HTR-8/SVneo (cell line): Measurements from ENCODE around the gene CPA5.
"Not testable (repeated sequence)": the region's sequence is repeated elsewhere in the genome, so short reads cannot be mapped to it uniquely, and the experiment has no call there.

Experiments
- DNase-seq: peaks from one replicate; pipeline ENCODE4 v3.0.0; 2011; ENCODE audit warnings: low spot score, mixed read lengths; ENCODE audit not compliant: insufficient read length
- FAIRE-seq: peaks from 2 replicates; lab custom pipeline; 2011; peaks lifted over from hg19 to GRCh38; lab: Jason Lieb, UNC

CPA5 gene

GRCh38 chr7:130344271-130344866 lies at the start of gene CPA5:
Gene CPA5, plus strand, starts transcription at chr7:130344816. Its CDS starts 1,670 bp downstream, at chr7:130346486.
- DNase-seq (no peak), FAIRE-seq (no peak)

- DNase-seq (no peak), FAIRE-seq (no peak)
Observed at GRCh38 chr7:130296221-130296951, 48.2 kb upstream of the CPA5 start.

DNA sequence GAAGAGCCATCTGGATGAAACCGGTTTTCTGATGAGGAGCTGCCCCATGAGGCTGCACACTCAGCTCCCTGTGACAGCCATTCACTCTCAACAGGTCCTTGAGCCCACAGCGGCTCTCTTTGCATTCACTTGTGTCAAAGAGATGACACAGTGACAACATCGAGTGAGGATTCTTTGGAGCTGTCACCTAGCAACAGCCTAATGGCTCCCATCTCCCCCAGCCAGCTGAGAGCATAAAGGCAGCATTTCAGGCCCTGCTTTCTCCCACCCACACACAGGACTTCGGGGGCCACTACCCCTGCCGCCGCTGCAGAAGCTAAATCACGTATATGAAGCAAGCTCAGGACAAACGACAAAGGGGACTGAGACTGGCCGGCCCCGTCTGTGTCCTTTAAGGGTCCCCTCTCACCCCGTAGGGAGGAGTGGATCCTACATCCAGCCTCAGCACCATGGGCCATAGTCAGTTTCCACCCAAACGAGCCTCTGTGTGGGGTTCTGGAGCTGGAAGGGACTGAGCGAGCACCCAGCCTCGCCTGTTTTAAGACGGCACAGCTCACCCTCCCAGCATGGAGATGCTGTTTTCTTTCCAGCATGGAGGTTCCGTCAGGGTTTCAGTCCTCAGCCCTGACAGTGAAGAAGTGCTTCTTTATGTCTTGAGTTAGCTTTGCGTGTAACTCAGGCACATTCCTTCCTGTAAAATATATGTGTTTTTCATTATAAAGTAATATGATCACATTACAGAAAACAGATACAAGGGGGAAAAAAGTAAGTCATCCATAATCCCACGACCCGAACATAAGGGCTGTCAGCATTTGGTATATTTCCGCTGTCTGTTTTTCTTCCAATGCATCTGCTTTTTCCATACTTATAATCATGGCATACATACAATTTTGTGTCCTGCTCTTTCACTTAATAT lies 46.7 kb upstream of the CPA5 start:
- FAIRE-seq (no peak), DNase-seq (no peak)

GRCh38 chr7:130298544-130299326 lies 45.9 kb upstream of the CPA5 start:
- no peak for FAIRE-seq

DNA sequence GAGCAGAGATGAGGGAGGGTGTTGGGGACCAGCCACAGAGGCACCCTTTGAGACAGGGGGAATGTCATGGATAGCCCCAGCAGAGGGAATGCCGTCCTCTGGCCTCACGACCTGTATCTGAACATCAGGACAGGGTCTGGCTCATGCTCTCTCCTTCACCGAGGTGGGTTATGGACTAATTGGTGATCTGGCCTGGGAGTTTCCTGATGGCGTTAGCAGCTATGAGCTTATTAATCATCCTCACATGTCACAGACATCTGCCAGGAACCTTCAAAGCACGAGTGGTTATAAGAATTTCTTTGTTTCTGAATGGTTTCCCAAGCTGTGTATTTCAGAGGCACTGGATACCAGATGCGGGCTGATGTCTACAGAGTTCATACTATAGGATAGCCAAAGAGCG lies 44.8 kb upstream of the CPA5 start:
- no peak for FAIRE-seq
- no peak for DNase-seq

More at GRCh38 chr7:130298544-130299326, 45.9 kb upstream of the CPA5 start:
- no peak for DNase-seq

- FAIRE-seq (no peak), DNase-seq (no peak)
Observed at GRCh38 chr7:130301501-130302020, 43.1 kb upstream of the CPA5 start.

DNA sequence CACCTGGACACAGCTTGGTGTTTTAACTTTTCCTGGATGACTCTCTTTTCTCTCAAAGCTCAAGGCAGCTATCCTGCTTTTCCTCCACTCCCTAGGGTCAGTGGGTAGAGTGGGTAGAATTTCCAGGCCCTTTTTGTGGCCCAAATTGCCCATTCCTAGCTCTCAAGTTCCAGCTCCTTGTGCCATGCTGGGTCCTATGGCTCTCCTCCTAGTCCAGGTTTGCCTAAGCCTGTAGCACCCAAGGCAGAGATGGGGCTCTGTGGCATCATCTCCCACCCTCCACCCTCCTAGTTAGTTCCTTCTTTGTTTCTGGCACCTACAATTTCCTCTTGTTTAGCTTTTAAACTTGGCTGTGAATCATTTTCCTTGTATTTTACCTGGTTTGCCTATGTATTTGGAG lies 42.0 kb upstream of the CPA5 start:
- no peak for FAIRE-seq

GRCh38 chr7:130303127-130303526 lies 41.5 kb upstream of the CPA5 start:
- FAIRE-seq (no peak), DNase-seq (no peak)

More for the DNA sequence above, 42.0 kb upstream of the CPA5 start:
- DNase-seq: no peak

GRCh38 chr7:130303551-130303950 lies 41.1 kb upstream of the CPA5 start:
- FAIRE-seq (no peak), DNase-seq (no peak)

DNA sequence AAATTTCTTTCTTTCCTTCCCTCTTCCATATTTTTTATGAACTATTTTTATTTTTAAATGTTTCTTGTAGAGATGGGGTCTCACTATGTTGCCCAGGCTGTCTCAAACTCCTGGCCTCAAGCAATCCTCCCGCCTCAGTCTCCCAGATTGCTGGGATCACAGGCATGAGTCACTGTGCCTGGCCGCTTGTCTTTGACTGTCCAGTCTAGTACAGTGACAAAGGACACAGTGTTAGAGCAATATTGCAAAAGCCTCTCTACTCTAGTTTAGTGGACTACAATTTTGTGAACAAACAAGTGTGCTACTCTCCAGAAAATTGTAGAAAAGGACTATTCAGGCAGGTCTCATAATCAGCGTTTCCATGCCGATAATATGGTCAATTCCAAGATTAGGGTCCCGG lies 40.6 kb upstream of the CPA5 start:
- DNase-seq: no peak
- FAIRE-seq: no peak

GRCh38 chr7:130304878-130305277 lies 39.7 kb upstream of the CPA5 start:
- no peak for FAIRE-seq

GRCh38 chr7:130305433-130306042 lies 39.1 kb upstream of the CPA5 start:
- DNase-seq (no peak), FAIRE-seq (no peak)

More at GRCh38 chr7:130304878-130305277, 39.7 kb upstream of the CPA5 start:
- no peak for DNase-seq

GRCh38 chr7:130309986-130310385 lies 34.6 kb upstream of the CPA5 start:
- FAIRE-seq (no peak), DNase-seq (no peak)

GRCh38 chr7:130314305-130314704 lies 30.3 kb upstream of the CPA5 start:
- no peak for DNase-seq

GRCh38 chr7:130319541-130319940 lies 25.1 kb upstream of the CPA5 start:
- no peak for FAIRE-seq
- no peak for DNase-seq

More at GRCh38 chr7:130314305-130314704, 30.3 kb upstream of the CPA5 start:
- FAIRE-seq: no peak

- DNase-seq, FAIRE-seq: not testable (repeated sequence)
Observed at GRCh38 chr7:130321542-130322229, 22.9 kb upstream of the CPA5 start.

DNA sequence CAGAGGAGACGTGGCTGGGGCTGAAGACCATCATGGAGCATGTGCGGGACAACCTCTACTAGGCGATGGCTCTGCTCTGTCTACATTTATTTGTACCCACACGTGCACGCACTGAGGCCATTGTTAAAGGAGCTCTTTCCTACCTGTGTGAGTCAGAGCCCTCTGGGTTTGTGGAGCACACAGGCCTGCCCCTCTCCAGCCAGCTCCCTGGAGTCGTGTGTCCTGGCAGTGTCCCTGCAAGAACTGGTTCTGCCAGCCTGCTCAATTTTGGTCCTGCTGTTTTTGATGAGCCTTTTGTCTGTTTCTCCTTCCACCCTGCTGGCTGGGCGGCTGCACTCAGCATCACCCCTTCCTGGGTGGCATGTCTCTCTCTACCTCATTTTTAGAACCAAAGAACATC lies 22.0 kb upstream of the CPA5 start:
- no peak for DNase-seq
- FAIRE-seq: no peak

DNA sequence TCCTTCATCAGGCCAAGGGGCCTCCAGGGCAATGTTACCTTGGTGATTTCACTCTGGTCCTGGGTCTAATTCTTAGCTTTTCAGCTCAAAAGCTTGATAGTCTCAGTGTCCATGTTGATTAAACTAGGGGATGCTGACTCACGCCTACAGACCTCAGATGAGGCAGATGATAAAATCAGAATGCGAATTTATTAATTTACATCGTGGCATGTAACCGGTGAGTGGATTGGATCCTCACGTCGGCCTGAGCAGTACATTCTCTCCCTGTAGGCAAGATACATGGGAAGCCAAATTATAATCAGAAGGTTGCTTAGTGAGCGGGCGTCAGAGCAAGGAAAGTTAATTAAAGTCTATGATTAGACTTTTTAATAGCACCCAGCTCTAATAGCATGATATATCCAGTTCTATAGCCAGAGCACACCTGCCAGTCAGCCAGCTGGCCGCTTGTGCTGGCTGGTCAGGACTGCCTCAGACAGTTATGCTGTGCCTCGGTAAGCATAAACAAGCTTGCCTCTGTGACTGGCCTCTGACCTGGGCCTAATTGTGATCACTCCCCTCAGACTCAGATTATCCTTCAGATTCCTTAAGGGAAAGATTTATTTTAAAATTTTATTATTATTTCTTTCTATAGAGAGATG lies 20.2 kb upstream of the CPA5 start:
- FAIRE-seq (no peak), DNase-seq (no peak)
